Activated CD8-positive, alpha-beta T cell treated with anti-CD3 and anti-CD28 coated beads for 36 hours (primary cell): ENCODE results near the gene NALCN. TPM values are rescaled to one million over a fixed set of nuclear protein-coding genes. Genes with fewer than 3 reads are reported as not detected.

Experiments used
- ATAC-seq: fragments of 200-7000 bp; cut with Tn5 transposase; one replicate; pipeline ENCODE4 v1.10.0; 2021; ENCODE audit warnings: mild to moderate bottlenecking, moderate library complexity
- CTCF ChIA-PET: fragments of 350-600 bp; sonication (Branson Sonifier 250); formaldehyde crosslinking; loops from one replicate; lab custom pipeline; 2021; ENCODE audit warnings: antibody characterized with exemption; lab: Charles Lee
- POLR2A ChIA-PET: fragments of 350-600 bp; sonication (Branson Sonifier 250); formaldehyde crosslinking; loops from one replicate; lab custom pipeline; 2021; ENCODE audit warnings: antibody characterized with exemption; lab: Charles Lee
- DNase-seq: peaks from one replicate; pipeline ENCODE4 v3.0.0-alpha.2; 2020
- H3K27ac Mint-ChIP-seq: one replicate; pipeline ENCODE4 v1.8.0; 2021; ENCODE audit warnings: mild to moderate bottlenecking, mixed read lengths
- H3K27me3 Mint-ChIP-seq: one replicate; pipeline ENCODE4 v1.8.0; 2021; ENCODE audit warnings: mixed read lengths
- H3K36me3 Mint-ChIP-seq: one replicate; pipeline ENCODE4 v1.8.0; 2021; ENCODE audit warnings: low read depth, mixed read lengths
- H3K4me1 Mint-ChIP-seq: one replicate; pipeline ENCODE4 v1.8.0; 2021; ENCODE audit warnings: low read depth, mixed read lengths
- H3K4me3 Mint-ChIP-seq: one replicate; pipeline ENCODE4 v1.8.0; 2021; ENCODE audit warnings: mild to moderate bottlenecking, moderate library complexity, mixed read lengths
- H3K9me3 Mint-ChIP-seq: one replicate; pipeline ENCODE4 v1.8.0; 2021; ENCODE audit warnings: mixed read lengths
- CTCF ChIP-seq: fragments of 200-600 bp; IDR thresholded peaks from one replicate; pipeline ENCODE4 v1.8.0; 2022; ENCODE audit warnings: antibody characterized with exemption, mild to moderate bottlenecking
- intact Hi-C: fragments of 100-400 bp; cut with micrococcal nuclease; formaldehyde crosslinking; loops from one replicate; pipeline ENCODE4 v1.10.0; 2022
- total RNA-seq, 2 experiments: library from RNA; stranded (reverse); gene quantifications; one replicate each; pipeline ENCODE4 v1.2.3, GENCODE V29; 2021

NALCN gene
- total RNA-seq, 2 experiments from 2014 or later, result not detected

- Mint-ChIP-seq H3K4me1 (no peaks in the 10 kb centered on the region), H3K27ac (no peak overlapping the region), H3K4me3 (no peak overlapping the region), H3K36me3 (no peaks in the 10 kb centered on the region), H3K27me3 (peaks cover 6% of the 10 kb centered on the region), H3K9me3 (no peaks in the 10 kb centered on the region)
- POLR2A ChIA-PET, result no interaction called here
- ATAC-seq, result no peak
- intact Hi-C loops, result no loop called here
- no peak for TF ChIP-seq CTCF
- CTCF ChIA-PET, result no interaction called here
- no peak for DNase-seq
Observed at GRCh38 chr13:101429733-101430132, 13.4 kb upstream of the NALCN start.

DNA sequence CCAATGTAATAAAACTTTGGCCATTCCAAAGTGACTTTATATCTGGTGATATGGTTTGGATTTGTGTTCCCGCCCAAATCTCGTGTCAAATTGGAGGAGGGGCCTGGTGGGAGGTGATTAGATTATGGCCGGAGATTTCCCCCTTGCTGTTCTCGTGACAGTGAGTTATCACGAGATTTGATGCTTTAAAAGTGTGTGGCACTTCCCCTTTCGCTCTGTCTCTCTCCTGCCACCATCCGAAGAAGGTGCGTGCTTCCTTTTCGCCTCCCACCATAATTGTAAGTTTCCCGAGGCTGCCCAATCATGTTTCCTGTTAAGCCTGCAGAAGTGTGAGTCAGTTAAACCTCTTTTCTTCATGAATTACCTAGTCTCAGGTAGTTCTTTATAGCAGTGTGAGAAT is 9.3 kb upstream of the NALCN start:
- H3K27me3 Mint-ChIP-seq, result peaks cover 4% of the 10 kb centered on the region
- no peak for ATAC-seq
- no peaks in the 10 kb centered on the region for H3K9me3 Mint-ChIP-seq
- no peak overlapping the region for H3K27ac Mint-ChIP-seq
- POLR2A ChIA-PET, result no interaction called here
- intact Hi-C loops, result no loop called here
- H3K36me3 Mint-ChIP-seq, result no peaks in the 10 kb centered on the region
- no peak for TF ChIP-seq CTCF
- no peak for DNase-seq
- no peak overlapping the region for H3K4me3 Mint-ChIP-seq
- H3K4me1 Mint-ChIP-seq, result no peaks in the 10 kb centered on the region
- CTCF ChIA-PET, result no interaction called here

DNA sequence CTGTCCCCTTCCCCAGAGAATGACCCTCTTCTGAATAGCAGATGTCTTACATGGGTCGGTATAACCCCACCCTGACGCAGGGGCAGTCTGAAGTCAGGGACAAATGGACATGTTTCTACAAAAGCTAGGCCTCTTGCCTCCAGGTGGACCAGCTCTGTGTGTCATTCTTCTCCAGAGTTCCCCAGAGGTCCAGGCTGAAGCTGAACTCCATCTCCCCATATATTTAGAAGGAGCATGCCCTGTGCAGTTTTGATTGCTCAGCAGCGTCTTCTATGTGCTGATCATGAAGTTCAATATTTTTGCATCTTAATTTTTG is 8.8 kb upstream of the NALCN start:
- TF ChIP-seq CTCF, result no peak
- intact Hi-C loops, result no loop called here
- POLR2A ChIA-PET, result no interaction called here

GRCh38 chr13:101424381-101425155 is 8.3 kb upstream of the NALCN start:
- peaks cover 4% of the 10 kb centered on the region for H3K27me3 Mint-ChIP-seq
- no peaks in the 10 kb centered on the region for H3K9me3 Mint-ChIP-seq
- ATAC-seq (no peak), DNase-seq (no peak)
- POLR2A ChIA-PET, result no interaction called here
- no peak for TF ChIP-seq CTCF
- H3K4me1 Mint-ChIP-seq, result no peaks in the 10 kb centered on the region
- H3K27ac Mint-ChIP-seq, result no peak overlapping the region
- no peak overlapping the region for H3K4me3 Mint-ChIP-seq
- intact Hi-C loops, result no loop called here
- CTCF ChIA-PET, result no interaction called here
- no peaks in the 10 kb centered on the region for H3K36me3 Mint-ChIP-seq

More for the DNA sequence above, 8.8 kb upstream of the NALCN start:
- DNase-seq (no peak), ATAC-seq (no peak)
- no peak overlapping the region for H3K27ac Mint-ChIP-seq
- no peaks in the 10 kb centered on the region for H3K9me3 Mint-ChIP-seq
- no peaks in the 10 kb centered on the region for H3K36me3 Mint-ChIP-seq
- CTCF ChIA-PET, result no interaction called here
- H3K4me1 Mint-ChIP-seq, result no peaks in the 10 kb centered on the region
- no peak overlapping the region for H3K4me3 Mint-ChIP-seq
- peaks cover 5% of the 10 kb centered on the region for H3K27me3 Mint-ChIP-seq

DNA sequence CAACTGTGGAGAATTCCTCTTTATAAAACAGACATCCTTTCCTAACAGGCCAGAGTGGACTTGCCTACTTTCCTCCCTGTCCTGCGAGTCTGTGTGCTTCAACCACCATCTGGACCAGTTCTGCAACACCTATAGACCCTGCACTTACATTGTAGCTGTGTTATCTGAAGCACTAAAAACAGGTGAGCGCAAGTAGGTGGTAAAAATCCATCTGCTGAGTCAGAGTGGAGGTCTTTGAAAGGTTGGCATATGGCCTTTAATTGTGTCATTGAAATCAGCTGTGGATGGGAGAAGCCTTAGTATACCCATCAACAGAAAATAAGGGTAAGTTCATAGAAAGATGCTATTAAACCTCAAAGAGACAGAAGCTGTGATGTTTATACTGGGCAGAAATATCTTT is 7.6 kb upstream of the NALCN start:
- ChIA-PET CTCF (no interaction called here), POLR2A (no interaction called here)
- no peaks in the 10 kb centered on the region for H3K36me3 Mint-ChIP-seq

More for the DNA sequence above, 7.6 kb upstream of the NALCN start:
- no peaks in the 10 kb centered on the region for H3K4me1 Mint-ChIP-seq
- no peak overlapping the region for H3K27ac Mint-ChIP-seq
- ATAC-seq (no peak), DNase-seq (no peak)
- no peaks in the 10 kb centered on the region for H3K9me3 Mint-ChIP-seq
- TF ChIP-seq CTCF, result no peak
- intact Hi-C loops, result no loop called here
- H3K27me3 Mint-ChIP-seq, result peaks cover 6% of the 10 kb centered on the region
- no peak overlapping the region for H3K4me3 Mint-ChIP-seq
